HG03469 (cell line): Measurements from ENCODE around the gene HBEGF.

Experiments
- ATAC-seq: cut with Tn5 transposase; IDR thresholded peaks from one replicate; pipeline ENCODE4 v1.9.1; 2021; ENCODE audit warnings: mild to moderate bottlenecking, moderate library complexity, moderate number of reproducible peaks; ENCODE audit not compliant: unreplicated experiment

Gene HBEGF

GRCh38 chr5:140338336-140338735, 8.1 kb downstream of the HBEGF start:
- ATAC-seq: no peak

- no peak for ATAC-seq
Observed at GRCh38 chr5:140337880-140338279, 8.5 kb downstream of the HBEGF start.

GRCh38 chr5:140336388-140336787, 10.0 kb downstream of the HBEGF start:
- no peak for ATAC-seq

GRCh38 chr5:140331638-140332037, 14.8 kb downstream of the HBEGF start:
- ATAC-seq: no peak

- no peak for ATAC-seq
Observed at GRCh38 chr5:140329739-140330481, 16.5 kb downstream of the HBEGF start.

GRCh38 chr5:140328036-140328764, 18.2 kb downstream of the HBEGF start:
- no peak for ATAC-seq

- ATAC-seq: no peak
Observed at GRCh38 chr5:140327589-140327988, 18.8 kb downstream of the HBEGF start.

GRCh38 chr5:140325486-140325885, 20.9 kb downstream of the HBEGF start:
- ATAC-seq: no peak

- ATAC-seq: no peak
Observed at GRCh38 chr5:140324617-140325241, 21.7 kb downstream of the HBEGF start.

GRCh38 chr5:140324041-140324600, 22.3 kb downstream of the HBEGF start:
- no peak for ATAC-seq

- ATAC-seq: no peak
Observed at GRCh38 chr5:140322751-140323731, 23.4 kb downstream of the HBEGF start.

GRCh38 chr5:140321796-140322195, 24.6 kb downstream of the HBEGF start:
- no peak for ATAC-seq

GRCh38 chr5:140319833-140320232, 26.6 kb downstream of the HBEGF start:
- ATAC-seq: no peak

- ATAC-seq: no peak
Observed at GRCh38 chr5:140318792-140319191, 27.6 kb downstream of the HBEGF start.

- no peak for ATAC-seq
Observed at GRCh38 chr5:140317859-140318258, 28.5 kb downstream of the HBEGF start.

- ATAC-seq: no peak
Observed at GRCh38 chr5:140312791-140313189, 33.6 kb downstream of the HBEGF start.

- ATAC-seq: no peak
Observed at GRCh38 chr5:140312067-140312790, 34.2 kb downstream of the HBEGF start.

GRCh38 chr5:140311011-140311467, 35.4 kb downstream of the HBEGF start:
- no peak for ATAC-seq

GRCh38 chr5:140310434-140310833, 36.0 kb downstream of the HBEGF start:
- ATAC-seq: no peak
